ENCODE results near the gene OR2C3.
"Not testable (repeated sequence)": the region's sequence is repeated elsewhere in the genome, so short reads cannot be mapped to it uniquely, and the experiment has no call there.

The OR2C3 gene

DNA sequence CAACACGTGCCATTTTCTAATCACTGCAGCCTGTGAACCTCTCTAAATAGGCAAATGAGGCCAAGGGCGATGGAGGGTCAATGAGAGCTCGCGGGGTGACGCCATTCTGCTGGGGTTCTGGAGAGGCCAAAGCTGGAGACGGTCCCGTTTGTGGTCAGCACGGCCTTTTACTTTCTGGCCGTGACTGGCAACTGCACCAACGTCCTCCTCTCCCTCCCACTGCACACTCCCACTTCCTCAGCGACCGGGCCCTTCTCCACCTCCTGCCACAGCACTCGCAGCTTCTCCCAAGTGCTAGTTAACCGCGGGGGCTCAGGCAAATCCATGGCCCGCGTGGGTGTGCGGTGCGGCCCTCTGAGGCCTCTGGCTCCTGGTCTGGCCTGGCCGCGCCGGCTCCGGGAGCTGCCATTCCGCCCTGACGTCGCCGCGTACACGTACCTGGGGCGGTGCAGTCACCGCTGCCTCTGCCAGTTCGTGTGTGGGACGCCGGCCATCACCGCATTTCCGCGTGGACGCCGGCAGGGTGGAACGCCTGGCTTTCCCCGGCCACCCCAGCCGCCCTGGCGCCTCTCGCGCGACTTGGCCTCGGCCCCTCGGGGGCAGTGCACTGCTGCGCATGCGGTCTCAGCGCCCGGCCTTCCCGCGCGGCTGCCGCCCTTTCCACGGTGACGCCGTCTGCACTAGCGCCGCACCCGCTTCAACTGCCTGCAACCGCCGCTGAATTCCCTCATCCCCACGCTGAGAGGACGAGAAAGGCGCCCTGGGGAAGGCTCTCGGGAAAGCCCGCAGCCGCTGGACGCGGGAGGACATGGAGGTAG, 18.2 kb downstream of the OR2C3 start:
- DNase-seq (ENCODE audit: low read depth), result no peak

DNA sequence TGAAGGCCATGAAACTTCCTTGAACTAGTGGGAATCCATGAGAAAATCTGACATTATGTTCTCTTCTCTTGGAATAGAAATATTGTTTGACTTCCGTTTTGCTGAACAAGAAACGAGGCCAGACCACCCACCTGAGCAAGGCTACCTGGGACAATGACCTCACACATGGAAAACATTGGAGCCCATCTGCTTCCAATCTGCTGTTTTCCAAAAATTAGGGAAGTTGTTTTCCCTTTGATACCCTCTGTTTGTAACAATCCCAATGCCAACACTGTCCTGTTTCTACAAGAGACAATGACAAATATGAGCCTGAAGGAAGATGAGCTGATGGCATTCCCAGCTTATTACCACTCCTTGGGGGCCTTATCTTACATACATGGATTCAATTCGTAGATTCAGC, 29.4 kb downstream of the OR2C3 start:
- DNase-seq (ENCODE audit: low read depth), result no peak

DNA sequence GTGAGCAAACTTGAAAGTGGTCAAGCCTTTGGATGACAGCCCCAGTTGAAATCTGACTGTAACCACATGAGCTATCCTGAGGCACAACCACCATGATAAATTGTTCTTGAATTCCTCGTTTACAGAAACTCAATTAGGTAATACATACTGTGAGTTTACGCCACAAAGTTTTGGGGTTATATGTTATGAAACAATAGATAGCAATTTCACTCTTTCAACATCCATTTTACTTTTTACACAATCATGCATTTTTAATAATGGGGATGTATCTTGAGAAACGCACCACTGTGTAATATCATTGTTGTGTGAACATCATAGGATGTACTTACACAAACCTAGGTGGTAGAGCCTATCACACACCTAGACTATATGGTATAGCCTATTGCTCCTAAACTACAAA, 35.4 kb downstream of the OR2C3 start:
- no peak for DNase-seq (ENCODE audit: low read depth)

DNA sequence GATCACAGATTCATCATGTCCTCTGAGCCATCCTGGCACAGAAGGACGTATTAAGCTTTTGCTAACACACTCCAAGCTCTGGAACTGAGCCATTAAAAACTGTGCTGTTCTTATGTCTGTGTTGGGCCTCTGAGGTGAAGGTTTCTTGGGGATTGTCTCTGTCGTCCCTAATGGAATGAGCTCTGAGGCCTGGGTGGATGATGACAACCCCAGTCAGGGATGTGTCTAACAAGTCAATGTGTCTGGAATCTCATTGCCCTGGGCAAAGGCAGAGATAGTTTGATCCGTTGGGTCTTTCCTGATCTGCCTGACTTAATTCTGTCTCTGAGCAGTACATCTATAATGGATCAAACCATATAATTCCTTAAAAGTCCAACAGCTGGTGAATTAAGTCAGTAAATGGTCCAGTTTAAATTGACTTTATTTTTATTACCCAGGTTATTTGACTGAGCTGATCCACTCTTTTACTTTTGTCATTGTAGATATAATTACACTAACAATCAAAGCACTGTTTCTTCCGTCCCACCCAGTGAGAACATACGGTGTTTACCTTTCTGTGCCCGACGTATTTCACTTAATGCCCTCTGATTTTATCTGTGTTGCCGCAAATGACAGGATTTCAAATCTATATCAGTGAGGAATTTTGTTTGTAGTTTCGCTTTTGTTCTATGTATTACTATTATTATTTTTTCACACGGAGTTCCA, 39.5 kb downstream of the OR2C3 start:
- DNase-seq (ENCODE audit: low read depth), result no peak

DNA sequence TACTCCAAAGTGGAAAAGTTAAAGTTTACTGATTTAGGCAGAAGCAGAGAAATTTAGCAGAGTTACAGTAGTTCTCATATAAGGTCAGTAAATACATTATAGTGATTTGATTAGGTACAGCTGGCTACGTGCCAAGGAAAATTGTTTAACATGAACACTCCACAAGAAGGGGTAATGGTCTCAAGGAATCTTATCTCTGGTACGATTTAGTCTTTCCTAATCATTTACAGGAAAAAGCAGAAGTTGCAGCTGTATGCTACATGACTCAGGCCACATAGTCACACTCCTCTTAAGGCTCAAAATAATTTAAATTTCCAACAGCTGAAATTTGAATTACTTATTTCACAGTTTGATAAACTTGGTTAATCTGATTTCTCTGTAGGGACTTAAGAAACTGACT, 41.5 kb downstream of the OR2C3 start:
- no peak for DNase-seq (ENCODE audit: low read depth)

DNA sequence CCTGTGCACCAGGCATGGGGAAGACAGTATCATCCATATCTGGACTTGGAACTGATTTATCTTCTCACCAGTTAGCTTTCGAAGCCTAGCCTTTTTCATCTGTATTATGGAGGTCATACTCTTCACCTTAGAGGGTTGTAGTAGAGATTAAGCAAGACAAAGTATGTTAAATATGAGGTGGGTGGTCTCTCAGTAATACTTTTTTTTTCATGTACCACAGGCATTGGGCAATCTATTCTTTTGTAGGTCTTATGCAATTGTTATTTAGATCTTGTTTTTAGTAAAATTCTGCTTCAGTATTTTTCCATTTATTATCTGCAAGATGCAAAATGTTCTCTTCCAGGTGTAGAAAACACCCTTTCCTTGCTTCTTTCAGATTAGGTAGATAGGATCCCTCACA, 43.1 kb downstream of the OR2C3 start:
- DNase-seq (ENCODE audit: low read depth), result no peak

DNA sequence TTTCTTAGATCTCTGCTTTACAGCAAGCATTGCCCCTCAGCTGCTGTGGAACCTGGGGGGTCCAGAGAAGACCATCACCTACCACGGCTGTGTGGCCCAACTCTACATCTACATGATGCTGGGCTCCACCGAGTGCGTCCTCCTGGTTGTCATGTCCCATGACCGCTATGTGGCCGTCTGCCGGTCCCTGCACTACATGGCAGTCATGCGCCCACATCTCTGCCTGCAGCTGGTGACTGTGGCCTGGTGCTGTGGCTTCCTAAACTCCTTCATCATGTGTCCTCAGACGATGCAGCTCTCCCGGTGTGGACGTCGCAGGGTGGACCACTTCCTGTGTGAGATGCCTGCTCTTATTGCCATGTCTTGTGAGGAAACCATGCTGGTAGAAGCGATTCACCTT, 44.9 kb downstream of the OR2C3 start:
- no peak for DNase-seq (ENCODE audit: low read depth)

DNA sequence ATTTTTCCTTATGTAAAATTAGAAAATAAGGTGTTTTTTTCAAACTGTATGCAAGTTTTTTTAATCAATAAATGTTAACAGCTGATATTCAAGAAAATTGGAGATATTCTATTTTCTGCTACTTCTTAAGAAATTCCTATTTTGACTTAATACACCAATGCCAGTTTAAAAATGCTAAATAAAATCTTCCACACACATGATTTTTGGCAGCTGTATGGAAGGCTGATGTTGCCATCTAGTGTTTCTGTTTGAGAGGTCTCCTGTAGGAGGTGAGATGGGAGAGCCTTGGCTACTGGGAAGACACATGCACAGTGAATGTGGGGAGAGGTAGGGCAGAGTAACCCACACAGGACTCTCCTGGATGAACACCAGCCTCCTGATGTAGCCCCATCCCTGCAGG, 49.2 kb downstream of the OR2C3 start:
- peak; percentile 9 for DNase-seq (ENCODE audit: low read depth)

DNA sequence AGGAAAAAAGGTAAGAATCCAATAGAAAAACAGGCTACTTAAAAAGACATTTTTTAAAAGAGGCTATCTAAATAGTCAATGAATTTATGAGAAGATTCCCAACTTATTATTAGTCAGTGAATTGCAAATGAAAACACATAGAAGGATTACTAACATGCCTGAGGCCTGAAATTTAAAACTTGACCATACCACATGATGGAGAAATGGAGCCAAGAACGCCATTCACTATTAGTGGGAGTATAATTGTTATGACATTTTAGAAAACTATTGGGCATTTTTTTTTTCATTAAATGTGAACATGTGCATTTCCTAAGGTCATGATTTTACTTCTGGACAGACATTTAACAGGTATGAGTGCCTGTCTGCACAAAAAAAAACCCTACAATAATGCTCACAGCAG, 53.5 kb downstream of the OR2C3 start:
- DNase-seq (ENCODE audit: low read depth), result no peak

DNA sequence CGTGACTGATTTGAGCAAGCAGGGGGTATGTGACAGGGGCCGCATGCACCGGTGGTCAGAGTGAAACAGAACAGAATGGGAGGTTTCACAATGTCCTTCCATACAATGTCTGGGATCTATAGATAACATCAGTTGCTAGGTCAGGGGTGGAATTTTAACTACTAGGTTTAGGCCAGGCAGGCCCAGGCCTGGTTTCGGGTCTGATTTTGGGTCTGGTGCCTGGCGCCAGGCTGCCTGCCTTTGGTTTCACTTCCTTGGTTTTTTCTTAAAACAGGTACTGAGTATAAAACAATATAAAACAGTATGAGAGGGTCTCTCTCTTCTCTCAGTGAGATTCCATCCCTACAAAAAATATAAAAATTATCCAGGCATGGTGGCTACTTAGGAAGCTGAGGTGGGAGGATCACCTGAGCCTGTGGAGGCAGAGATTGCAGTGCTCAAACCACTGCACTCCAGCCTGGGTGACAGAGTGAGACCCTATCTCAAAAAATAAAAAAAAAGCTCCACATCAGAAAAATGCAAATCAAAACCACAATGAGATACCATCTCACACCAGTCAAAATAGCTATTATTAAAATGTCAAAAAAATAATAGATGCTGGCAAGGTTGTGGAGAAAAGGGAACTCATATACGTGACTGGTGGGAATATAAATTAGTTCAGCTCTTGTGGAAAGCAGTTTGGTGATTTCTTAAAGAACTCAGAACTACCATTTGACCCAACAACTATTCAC, 59.7 kb downstream of the OR2C3 start:
- not testable (repeated sequence) for DNase-seq (ENCODE audit: low read depth)

DNA sequence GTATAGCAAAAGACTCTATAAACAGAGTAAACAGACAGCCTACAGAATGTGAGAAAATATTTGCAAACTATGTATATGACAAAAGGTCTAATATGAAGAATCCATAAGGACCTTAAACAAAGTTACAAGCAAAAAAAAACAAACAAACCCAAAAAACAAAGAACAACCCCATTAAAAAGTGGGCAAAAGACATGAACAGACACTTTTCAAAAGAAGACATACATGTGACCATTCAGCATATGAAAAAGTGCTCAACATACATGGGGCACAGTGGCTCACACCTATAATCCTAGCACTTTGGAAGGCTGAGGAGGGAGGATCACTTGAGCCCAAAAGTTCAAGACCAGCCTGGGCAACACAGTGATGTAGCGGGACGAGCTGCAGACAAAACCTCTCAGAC, 60.4 kb downstream of the OR2C3 start:
- DNase-seq (ENCODE audit: low read depth), result no peak

Measured in stimulated activated CD8-positive, alpha-beta memory T cell treated with anti-CD3 and anti-CD28 coated beads, Interleukin-12 subunit alpha, Interleukin-12 subunit beta, amount 100 ng/mL, for 1 hour (primary cell).